H1 (cell line): ENCODE measurements around the gene HGFAC. TPM values are rescaled to one million over a fixed set of nuclear protein-coding genes. Genes with fewer than 3 reads are reported as not detected.

Source experiments
- CHD1 ChIP-seq: IDR thresholded peaks from 2 replicates; pipeline ENCODE4 v1.6.1; 2012; ENCODE audit warnings: low read depth, low read length, improper control_type of control experiment
- PHF8 ChIP-seq: fragments of 200-600 bp; sonication (generic); conservative IDR thresholded peaks from 2 replicates; pipeline ENCODE4 v1.7.1; 2012; ENCODE audit warnings: low read depth, mild to moderate bottlenecking, inconsistent platforms, low read length, moderate library complexity
- RXRA ChIP-seq: IDR thresholded peaks from 2 replicates; pipeline ENCODE4 v1.6.1; 2011; ENCODE audit warnings: low read depth, mild to moderate bottlenecking, low read length, moderate library complexity; ENCODE audit not compliant: insufficient read depth
- polyA plus RNA-seq, 7 experiments: library from polyadenylated mRNA; depleted of rRNA in 3 of 7; stranded (reverse) in 5 of 7; unstranded in 2 of 7; fragments of >200 nt in 5 of 7; fragments of 200-250 nt in 2 of 7; gene quantifications; 1 replicate in 5 of 7; 2 replicates in 1 of 7; 4 replicates in 1 of 7; pipeline versions ENCODE4 v1.2.1 to v1.2.3, GENCODE V29; 2011 to 2013; ENCODE audit warnings: missing spikeins in 2 of 7, mixed read lengths in 2 of 7
- total RNA-seq: library from RNA; stranded (reverse); fragmentation: NEBNext Ultra II Directional; extraction: Animal tissue kit (Norgen Biotek cat#: 25700); gene quantifications from 2 replicates; pipeline ENCODE4 v1.2.1, GENCODE V29; 2021
- TF ChIP-seq, protein P1 (sequence below): fragments of 300-600 bp; sonication (generic); IDR thresholded peaks from 2 replicates; pipeline ENCODE4 v1.7.1; 2012; ENCODE audit warnings: low read length, moderate library complexity, mild to moderate bottlenecking, inconsistent platforms; ENCODE audit not compliant: insufficient replicate concordance

The HGFAC gene
- total and polyA plus RNA-seq, 2 of the 8 experiments (the other 6 are each of a cell fraction or from before 2014, with no cell fraction given): 0.14 to 0.15 TPM

DNA sequence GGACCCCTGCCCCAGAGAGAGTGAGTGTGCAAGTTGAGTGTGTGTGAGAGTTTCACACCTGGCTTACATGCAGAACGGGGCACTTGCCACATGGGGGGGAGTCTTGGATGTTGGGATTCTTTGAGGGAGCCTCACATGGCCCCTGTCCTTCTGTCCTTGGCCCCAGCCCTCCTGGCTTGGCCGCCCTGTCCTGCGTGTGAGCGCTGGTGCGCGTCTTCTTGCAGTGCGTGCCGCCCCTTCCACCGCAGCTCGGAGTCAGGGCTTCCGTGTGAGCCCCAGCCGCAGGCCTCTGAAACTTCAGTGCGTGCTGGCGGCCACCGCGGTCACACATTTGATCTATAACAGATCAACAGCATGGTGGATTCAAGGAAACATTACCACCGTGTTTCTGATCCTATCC is 30.1 kb upstream of the HGFAC start (continued):
- TF ChIP-seq, protein P1, sequence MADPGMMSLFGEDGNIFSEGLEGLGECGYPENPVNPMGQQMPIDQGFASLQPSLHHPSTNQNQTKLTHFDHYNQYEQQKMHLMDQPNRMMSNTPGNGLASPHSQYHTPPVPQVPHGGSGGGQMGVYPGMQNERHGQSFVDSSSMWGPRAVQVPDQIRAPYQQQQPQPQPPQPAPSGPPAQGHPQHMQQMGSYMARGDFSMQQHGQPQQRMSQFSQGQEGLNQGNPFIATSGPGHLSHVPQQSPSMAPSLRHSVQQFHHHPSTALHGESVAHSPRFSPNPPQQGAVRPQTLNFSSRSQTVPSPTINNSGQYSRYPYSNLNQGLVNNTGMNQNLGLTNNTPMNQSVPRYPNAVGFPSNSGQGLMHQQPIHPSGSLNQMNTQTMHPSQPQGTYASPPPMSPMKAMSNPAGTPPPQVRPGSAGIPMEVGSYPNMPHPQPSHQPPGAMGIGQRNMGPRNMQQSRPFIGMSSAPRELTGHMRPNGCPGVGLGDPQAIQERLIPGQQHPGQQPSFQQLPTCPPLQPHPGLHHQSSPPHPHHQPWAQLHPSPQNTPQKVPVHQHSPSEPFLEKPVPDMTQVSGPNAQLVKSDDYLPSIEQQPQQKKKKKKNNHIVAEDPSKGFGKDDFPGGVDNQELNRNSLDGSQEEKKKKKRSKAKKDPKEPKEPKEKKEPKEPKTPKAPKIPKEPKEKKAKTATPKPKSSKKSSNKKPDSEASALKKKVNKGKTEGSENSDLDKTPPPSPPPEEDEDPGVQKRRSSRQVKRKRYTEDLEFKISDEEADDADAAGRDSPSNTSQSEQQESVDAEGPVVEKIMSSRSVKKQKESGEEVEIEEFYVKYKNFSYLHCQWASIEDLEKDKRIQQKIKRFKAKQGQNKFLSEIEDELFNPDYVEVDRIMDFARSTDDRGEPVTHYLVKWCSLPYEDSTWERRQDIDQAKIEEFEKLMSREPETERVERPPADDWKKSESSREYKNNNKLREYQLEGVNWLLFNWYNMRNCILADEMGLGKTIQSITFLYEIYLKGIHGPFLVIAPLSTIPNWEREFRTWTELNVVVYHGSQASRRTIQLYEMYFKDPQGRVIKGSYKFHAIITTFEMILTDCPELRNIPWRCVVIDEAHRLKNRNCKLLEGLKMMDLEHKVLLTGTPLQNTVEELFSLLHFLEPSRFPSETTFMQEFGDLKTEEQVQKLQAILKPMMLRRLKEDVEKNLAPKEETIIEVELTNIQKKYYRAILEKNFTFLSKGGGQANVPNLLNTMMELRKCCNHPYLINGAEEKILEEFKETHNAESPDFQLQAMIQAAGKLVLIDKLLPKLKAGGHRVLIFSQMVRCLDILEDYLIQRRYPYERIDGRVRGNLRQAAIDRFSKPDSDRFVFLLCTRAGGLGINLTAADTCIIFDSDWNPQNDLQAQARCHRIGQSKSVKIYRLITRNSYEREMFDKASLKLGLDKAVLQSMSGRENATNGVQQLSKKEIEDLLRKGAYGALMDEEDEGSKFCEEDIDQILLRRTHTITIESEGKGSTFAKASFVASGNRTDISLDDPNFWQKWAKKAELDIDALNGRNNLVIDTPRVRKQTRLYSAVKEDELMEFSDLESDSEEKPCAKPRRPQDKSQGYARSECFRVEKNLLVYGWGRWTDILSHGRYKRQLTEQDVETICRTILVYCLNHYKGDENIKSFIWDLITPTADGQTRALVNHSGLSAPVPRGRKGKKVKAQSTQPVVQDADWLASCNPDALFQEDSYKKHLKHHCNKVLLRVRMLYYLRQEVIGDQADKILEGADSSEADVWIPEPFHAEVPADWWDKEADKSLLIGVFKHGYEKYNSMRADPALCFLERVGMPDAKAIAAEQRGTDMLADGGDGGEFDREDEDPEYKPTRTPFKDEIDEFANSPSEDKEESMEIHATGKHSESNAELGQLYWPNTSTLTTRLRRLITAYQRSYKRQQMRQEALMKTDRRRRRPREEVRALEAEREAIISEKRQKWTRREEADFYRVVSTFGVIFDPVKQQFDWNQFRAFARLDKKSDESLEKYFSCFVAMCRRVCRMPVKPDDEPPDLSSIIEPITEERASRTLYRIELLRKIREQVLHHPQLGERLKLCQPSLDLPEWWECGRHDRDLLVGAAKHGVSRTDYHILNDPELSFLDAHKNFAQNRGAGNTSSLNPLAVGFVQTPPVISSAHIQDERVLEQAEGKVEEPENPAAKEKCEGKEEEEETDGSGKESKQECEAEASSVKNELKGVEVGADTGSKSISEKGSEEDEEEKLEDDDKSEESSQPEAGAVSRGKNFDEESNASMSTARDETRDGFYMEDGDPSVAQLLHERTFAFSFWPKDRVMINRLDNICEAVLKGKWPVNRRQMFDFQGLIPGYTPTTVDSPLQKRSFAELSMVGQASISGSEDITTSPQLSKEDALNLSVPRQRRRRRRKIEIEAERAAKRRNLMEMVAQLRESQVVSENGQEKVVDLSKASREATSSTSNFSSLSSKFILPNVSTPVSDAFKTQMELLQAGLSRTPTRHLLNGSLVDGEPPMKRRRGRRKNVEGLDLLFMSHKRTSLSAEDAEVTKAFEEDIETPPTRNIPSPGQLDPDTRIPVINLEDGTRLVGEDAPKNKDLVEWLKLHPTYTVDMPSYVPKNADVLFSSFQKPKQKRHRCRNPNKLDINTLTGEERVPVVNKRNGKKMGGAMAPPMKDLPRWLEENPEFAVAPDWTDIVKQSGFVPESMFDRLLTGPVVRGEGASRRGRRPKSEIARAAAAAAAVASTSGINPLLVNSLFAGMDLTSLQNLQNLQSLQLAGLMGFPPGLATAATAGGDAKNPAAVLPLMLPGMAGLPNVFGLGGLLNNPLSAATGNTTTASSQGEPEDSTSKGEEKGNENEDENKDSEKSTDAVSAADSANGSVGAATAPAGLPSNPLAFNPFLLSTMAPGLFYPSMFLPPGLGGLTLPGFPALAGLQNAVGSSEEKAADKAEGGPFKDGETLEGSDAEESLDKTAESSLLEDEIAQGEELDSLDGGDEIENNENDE: no peak
- TF ChIP-seq CHD1: no peak
- TF ChIP-seq PHF8: no peak
- TF ChIP-seq RXRA: no peak
